Activated T-cell treated with anti-CD3 and anti-CD28 coated beads, Interleukin-2, amount 50 U/mL, for 1 hour (primary cell): Measurements from ENCODE around the gene TANGO2.

Experiments
- DNase-seq: peaks from one replicate; pipeline ENCODE4 v3.0.0-alpha.2; 2020

TANGO2 gene

DNA sequence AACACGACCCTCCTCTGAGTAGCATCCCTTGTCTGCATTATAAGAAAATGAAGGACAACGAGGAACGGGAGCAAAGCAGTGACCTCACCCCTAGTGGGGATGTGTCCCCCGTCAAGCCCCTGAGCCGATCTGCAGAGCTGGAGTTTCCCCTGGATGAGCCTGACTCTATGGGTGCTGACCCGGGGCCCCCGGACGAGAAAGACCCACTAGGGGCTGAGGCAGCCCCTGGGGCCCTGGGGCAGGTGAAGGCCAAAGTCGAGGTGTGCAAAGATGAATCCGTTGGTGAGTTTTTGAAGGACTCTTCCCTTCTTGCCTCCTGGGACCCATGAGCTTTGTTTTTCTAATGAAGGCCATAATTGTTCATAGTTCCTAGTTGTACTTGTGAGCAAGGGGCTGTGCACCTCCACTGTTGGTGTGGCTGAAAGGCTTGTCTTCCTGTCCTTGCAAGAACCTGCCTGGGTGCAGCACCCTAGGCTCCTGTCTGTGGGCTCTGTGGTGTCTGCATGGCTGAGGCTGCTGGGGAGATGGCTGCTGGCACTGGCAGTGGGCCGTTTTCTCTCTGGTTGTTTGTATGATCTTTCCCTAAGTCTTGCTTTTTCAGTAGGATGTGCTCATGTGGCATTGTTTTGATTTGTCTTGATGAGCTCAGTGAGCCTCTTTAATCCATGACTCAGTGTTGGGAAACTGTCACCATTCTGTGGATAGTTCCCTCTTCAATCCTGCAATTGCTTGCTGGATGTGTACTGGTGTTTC lies 69.2 kb downstream of the TANGO2 start:
- no peak for DNase-seq

DNA sequence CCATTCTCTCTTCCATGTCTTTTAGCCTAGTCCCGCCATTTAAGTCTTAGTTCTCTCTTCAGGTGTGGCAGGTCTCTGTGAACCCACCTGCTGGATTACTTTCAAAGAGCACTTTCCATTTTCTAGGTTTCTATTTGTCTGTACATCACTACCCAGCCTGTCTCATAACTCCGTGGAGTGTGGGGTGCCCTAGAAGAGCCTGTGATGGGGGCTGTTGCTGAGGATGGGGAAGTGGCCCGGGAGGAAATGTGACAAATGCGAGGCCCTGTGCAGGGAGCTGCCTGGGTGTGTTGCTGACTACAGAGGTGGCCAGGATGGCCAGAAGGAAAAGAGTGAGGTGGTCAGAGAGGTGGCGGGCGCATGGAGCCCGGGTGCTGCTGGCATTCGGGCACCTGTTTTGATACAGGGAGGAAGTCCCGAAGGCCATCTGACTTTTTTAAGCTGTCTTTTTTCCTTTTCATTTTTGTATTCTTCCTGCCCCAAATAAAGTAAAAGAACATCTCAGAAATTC lies 69.9 kb downstream of the TANGO2 start:
- DNase-seq, result no peak

DNA sequence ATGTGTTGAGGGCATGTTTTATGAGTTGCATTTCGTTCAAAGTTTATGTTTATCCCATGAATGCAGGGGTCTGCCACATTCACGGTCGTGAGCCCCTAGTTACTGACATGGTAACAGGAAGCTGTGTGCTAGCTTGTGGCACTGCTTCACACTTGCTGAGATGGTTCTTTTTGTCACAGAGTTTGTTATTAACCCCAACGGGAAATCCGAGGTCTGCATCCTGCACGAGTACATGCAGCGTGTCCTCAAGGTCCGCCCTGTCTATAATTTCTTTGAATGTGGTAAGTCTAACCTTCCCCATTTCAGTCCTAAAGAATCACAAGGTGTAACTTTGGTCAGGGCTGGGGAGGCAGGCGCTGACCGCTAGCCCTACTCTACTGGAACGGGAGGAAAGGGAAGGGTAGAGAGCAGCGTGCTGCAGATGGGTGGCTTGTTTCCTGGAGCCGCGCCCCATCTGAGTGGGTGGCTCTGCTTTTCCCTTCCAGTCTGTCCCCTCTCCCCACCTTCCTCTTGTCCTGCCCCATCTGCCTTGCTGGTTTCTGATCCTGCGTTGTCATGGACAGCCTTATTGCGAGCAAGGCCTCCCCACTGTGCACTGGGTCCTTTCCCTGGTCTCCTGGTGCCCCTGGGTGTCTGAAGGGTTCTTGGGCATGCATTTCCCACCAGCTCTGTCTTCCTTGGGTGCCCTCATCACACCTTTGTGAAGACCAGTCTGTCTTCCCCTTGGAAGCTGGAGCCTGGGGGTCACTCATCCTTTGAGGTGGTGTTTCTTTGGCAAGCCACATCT lies 71.0 kb downstream of the TANGO2 start:
- DNase-seq, result no peak

DNA sequence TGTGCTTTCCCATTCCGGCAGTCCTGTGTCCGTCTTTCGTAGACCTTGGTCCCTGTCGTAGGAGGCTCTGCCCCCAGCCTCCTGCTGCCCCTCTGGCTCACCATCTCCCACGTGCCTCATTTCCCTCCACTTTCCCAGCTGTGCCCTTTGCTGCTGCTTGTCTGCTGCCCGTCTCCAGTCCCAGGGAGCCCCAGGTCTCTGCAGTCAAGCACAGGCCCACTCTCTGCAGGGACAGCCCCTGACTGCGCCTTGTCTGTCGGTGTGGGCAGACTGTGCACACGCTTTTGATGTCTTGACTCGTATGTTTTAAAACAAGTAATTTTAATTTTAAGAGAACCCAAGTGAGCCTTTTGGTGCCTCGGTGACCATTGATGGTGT lies 71.6 kb downstream of the TANGO2 start:
- DNase-seq, result no peak

GRCh38 chr22:20093418-20094196 lies 72.7 kb downstream of the TANGO2 start:
- DNase-seq, result no peak

GRCh38 chr22:20094197-20094807 lies 73.4 kb downstream of the TANGO2 start:
- DNase-seq, result no peak

DNA sequence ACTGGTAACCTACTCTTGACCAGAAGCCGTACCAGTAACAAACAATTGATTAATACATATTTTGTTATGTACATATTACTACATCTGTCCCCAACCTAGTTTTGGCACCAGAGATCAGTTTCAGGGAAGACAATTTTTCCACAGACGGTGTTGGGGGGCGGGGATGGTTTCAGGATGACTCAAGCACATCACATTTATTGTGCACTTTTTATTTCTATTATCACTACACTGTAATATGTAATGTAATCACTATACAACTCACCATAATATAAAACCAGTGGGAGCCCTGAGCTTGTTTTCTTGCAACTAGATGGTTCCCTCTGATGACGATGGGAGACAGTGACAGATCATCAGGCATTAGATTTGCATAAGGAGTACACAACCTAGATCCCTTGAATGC lies 74.6 kb downstream of the TANGO2 start:
- no peak for DNase-seq

DNA sequence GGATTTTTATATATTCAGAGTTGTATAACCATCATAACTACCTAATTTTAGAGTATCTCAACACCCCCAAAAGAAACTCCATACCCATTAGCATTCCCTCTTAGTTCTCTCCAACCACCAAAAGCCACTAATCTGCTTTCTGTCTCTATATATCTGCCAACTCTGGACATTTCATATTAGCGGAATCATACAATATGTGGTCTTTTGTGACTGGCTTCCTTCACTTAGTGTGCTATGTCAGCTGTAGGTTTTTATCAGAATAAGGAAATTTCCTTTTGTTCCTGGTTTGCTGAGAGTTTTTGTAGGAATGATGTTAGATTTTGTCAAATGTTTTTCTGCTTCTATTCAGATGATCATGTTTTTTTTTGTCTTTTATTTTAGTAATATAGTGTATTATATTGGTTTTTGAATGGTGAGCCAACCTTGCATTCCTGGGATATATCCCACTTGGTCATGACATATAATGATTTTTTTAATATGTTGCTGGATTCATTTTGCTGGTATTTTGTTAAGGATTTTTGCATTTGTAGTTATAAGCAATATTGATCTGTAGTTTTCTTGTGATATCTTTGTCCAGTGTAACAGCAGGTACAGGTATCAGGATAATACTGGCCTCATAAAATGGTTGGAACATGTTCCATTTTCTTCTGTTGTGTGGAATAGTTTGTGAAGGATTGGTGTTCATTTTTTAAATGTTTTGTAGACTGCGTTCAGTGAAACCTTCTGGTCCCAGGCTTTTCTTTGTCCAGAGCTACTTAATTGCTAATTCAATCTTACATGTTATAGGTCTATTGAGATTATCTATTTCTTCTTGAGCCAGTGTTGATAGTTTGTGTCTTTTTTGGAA lies 75.9 kb downstream of the TANGO2 start:
- no peak for DNase-seq

DNA sequence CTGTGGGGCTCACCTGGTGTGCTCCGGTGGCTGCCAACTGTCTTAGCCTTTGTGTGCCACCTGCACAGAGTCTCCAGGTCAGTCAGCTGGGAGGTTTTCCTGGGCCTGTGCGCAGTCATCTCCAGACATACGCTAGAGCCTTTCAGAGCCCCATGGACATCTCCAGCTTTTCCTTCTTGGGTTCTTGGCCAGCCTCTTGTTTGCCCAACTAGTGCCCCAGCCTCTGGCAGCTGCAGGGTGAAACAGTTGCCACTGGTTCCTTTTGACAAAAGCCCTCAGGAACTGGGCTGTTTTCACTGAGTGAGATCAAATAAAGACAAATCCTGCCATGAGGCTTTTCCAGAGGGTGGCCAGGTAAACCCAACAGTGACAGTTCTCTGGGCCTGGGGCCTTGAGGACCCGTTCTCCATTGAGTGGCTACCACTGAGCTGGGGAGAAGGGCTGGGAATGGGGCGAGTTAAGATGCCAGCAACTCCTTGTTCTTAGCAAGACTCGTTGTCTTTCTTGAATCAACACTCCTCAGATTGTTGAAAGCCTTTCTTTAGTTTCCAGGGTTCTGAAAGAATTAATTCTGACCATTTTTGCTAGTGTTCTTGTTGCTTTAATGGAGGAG lies 78.3 kb downstream of the TANGO2 start:
- no peak for DNase-seq

DNA sequence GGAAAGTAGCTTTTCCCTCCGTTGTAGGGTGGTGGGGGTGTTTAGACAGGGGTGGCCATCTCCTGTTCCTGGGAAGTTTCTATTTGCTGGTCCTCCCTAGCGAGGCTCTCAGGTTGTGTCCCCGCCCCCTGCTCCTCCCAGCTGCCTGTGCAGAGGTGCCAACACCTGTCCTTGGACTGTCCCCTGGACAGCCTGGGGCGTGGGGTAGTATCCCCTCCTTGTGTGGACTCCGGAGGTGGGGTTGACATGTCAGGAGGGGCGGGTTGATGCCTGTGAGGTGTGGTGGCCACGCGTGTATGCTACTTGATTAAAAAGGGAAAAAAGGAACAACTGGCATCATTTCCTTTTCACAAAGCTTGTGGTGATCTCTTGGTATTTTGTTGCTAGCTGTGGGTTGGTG lies 80.7 kb downstream of the TANGO2 start:
- no peak for DNase-seq

DNA sequence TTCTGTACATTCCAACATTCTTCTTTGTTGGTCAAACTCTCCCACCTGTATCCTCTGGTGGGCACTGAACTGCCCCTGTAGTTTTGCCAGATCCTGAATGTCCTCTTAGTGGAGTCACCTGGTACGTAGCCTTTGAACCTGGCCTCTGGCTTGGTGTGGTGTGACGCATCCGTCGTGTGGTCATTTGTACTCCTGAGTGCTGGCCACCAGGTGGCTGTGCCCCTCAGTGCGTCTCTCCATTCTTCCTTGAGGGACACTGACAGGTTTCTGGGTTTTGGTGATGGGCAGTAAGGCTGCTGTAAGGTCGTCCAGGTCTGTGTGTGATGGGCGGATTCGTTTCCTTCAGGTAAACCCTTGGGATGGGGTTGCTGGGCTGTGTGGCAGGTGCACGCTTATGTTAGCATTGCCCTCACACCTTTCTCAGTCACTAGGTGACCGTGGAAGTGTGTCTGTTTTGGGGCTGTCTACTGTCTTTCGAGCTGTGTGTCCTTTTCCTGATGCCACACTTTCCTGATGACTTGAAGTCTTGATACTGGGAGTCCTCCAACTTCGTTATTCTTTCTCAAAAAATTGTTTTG lies 81.4 kb downstream of the TANGO2 start:
- no peak for DNase-seq

DNA sequence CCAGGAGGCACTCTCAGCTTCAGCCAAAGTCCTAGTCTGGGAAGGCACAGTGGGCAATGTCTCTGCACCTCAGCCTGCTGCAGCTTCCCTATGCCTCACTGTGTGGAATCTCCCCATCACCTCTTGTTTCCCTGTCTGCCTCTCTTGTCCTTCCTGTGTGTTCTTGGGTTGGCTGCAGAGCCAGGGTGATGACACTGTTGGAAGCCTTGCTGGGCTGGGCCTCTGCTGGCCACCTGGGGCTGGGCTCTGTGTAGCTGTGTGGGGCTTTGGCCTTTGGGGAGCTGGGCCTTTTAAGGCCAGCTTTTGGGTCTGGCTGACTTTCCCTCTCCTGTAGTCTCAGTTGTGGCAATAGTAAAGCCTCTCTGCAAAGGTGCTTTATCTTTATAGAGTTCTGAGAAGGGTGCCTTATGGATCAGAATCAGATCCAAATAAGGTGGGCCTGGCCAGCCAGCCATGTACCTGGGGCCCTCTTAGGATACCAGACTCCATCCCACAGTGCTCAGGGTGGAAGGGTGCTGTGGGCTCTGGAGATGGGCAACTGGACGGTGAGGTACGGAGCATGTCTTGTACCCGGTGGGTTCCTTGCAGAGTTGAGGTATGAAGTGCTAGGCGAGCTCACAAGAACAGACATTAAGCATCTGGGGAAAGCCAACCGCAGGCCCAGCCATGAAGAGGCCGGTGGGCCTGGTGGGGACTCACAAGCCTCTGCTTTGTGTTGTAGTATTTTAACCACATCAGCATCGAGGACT lies 84.7 kb downstream of the TANGO2 start:
- no peak for DNase-seq

GRCh38 chr22:20106205-20106848 lies 85.4 kb downstream of the TANGO2 start:
- DNase-seq, result no peak

DNA sequence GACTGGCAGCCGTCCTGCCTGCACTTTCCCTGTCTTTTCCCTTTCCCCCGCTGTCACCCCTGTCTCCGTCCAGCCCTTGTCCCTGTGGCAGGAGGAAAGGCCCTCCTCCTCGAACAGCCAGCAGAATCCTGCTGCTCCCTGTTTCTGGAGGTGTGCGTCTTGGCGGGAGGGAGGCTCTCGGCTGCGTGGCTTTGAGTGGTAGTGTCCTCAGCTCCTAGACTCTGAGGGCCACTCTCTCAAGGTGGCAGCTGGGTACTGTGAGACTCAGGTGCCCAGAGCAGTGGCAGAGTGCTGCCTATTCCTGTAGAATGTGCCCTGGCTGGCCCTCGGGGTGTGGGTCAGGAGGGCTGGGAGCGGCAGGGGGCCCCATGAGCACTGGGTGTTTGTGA lies 85.9 kb downstream of the TANGO2 start:
- no peak for DNase-seq

DNA sequence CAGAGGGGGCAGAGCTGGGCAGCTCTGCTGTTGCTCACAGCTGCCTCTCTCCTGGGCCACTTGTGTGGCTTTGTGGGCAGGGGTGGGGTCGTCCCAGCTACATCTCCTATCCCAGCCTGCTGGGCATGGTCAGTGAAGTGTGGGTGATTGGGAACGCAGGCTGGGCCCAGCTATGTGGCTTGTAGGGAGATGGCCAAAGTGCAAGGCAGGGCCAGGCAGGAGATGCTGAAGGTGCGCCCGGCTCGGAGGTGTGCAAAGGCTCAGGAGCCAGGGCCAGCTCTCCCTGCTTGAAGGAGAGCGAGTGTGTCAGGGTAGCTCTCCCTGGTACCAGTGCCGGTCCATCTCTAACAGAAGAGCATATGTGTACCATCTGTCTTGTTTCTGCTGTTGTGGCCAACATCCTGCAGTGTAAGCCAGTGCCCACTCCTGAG lies 86.6 kb downstream of the TANGO2 start:
- no peak for DNase-seq

DNA sequence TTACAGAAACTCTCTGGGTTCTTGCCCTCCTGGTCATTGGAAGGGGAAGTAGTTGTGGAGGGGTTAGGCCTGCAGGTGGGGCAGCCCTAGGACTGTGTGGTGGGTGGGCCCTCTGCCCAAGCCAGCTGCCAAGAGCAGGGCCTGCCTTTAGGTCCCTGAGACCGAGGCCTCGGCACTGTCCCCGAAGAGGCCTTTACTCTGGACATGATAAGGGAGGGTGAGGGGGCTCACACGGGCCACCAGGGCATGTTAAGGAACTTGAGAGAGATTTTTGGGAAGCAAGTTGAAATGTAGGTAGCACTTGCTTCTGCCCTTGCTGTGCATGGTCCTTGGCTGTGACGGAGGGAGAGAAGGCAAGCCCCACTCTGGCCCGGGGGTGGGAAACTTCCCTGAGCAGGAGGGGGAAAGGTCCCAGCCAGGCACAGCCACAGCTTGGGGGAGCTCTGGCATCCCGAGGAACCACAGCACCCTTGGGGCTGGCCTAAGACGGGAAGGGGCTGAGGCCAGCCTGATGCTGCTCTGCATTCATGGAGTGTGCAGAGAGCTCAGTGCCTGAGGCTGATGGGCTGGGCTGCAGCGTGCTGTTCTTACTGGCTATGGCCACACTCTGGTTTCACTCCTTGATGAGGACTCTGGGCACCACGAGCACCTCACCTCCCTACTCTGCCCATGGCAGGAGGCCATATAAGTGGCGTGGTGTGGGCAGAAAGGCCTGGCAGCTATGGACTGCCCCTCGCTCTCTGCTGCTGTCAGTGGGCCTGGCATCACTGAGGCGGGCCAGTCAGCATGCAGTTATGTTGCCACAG lies 87.2 kb downstream of the TANGO2 start:
- DNase-seq, result no peak

- DNase-seq, result no peak
Observed at GRCh38 chr22:20108757-20109230, 87.9 kb downstream of the TANGO2 start.

GRCh38 chr22:20109411-20110358 lies 88.8 kb downstream of the TANGO2 start:
- no peak for DNase-seq
